Omental fat pad (tissue), 4 donors: ENCODE measurements around the gene SLC39A3. TPM values are rescaled to one million over a fixed set of nuclear protein-coding genes. Genes with fewer than 3 reads are reported as not detected.

Experiments
- ATAC-seq: fragments of 150-250 bp; one replicate; pipeline ENCODE4 v1.9.1; 2016; ENCODE audit warnings: mild to moderate bottlenecking, moderate library complexity; ENCODE audit not compliant: low FRiP score
- DNase-seq: peaks from one replicate; pipeline ENCODE4 v3.0.0-alpha.2; 2019; ENCODE audit warnings: low spot score
- total RNA-seq, 4 donors: library from RNA; depleted of rRNA; stranded (reverse); fragments of >200 nt; gene quantifications; one replicate each; pipeline ENCODE4 v1.1.0, GENCODE V29; 2016
- TF ChIP-seq, protein P1 (sequence below), 3 donors: fragments of 450-650 bp; IDR thresholded peaks; one replicate each; pipeline ENCODE4 v1.5.1; 2016 to 2017; ENCODE audit warnings: antibody characterized with exemption in 3 of 3, mild to moderate bottlenecking in 3 of 3, moderate library complexity in 2 of 3

SLC39A3 gene
- total RNA-seq, 4 donors from 2014 or later, result 26.0 to 38.0 (median 28.6) TPM

DNA sequence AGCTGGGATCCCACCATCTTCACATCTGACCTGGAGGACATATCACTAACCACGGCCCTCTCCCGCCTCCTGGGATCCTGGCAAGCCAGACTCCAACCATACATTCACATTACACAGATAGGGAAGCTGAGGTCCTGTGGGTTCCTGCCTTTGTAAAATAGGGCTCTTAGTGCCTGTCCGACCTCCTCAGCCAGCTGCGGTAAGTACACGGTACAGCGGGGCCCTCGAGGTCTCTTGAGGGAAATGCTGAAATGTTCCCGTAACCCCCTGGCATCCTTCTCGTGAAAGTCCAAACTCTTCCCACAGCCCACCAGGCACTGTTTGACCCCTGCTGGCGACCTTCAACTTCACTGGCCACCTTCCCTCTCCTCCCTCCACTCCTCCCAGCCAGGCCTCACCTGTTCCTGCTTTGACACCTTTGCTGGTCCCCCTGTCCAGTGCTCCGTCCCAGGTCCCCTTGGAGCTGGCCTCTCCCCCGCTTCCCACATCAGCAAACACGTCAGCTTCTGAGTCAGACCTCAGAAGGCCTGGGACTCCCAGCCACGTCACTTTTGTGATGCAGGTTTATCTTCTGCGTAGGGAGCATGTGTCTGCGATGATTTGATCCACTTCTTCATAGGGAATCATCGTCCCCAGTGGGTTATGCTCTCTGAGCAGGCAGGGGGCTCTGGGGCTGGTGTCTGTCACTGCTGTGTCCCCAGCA, 28.5 kb downstream of the SLC39A3 start:
- TF ChIP-seq, protein P1, sequence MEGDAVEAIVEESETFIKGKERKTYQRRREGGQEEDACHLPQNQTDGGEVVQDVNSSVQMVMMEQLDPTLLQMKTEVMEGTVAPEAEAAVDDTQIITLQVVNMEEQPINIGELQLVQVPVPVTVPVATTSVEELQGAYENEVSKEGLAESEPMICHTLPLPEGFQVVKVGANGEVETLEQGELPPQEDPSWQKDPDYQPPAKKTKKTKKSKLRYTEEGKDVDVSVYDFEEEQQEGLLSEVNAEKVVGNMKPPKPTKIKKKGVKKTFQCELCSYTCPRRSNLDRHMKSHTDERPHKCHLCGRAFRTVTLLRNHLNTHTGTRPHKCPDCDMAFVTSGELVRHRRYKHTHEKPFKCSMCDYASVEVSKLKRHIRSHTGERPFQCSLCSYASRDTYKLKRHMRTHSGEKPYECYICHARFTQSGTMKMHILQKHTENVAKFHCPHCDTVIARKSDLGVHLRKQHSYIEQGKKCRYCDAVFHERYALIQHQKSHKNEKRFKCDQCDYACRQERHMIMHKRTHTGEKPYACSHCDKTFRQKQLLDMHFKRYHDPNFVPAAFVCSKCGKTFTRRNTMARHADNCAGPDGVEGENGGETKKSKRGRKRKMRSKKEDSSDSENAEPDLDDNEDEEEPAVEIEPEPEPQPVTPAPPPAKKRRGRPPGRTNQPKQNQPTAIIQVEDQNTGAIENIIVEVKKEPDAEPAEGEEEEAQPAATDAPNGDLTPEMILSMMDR (IDR thresholded peaks at IDR 0.05), result no peak
- ATAC-seq (no peak), DNase-seq (no peak)

DNA sequence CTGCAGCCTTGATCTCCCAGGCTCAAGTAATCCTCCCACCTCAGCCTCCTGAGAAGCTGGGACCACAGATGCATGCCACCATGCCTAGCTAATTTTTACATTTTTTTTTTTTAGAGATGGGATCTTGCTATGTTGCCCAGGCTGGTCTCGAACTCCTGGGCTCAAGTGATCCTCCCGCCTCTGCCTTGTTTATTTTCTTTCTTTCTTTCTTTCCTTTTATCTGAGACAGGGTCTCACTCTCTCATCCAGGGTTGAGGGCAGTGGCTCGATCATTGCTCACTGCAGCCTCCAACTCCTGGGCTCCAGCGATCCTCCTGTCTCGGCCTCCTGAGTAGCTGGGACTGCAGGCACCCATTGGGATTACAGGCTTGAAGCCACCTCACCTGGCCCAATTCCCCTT, 33.6 kb downstream of the SLC39A3 start:
- ATAC-seq (no peak), DNase-seq (no peak)
- TF ChIP-seq, protein P1 (IDR thresholded peaks at IDR 0.05), result no peak

DNA sequence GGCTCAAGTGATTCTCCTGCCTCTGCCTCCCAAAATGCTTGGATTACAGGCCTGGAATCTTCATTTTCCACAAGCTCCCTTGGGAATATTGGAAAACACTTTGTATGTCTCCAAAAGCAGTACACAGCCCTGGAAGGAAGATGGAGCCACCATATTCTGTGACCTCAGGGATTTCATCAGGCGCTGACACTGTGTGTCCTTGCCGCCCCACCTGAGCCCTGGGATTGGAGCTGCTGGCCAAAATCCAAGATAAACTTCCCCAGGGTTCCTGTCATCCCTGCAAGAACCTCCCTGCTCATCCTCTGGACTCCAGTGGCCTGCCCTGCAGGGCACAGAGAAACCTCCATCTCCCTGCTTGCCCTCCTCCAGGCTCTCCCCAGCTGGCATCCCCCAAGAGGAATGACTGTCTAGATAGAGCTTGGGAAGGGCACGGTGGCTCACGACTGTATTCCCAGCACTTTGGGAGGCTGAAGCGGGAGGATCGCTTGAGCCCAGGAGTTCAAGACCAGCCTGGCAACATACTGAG, 36.1 kb downstream of the SLC39A3 start:
- ATAC-seq, result no peak
- TF ChIP-seq, protein P1 (IDR thresholded peaks at IDR 0.05), result no peak

DNA sequence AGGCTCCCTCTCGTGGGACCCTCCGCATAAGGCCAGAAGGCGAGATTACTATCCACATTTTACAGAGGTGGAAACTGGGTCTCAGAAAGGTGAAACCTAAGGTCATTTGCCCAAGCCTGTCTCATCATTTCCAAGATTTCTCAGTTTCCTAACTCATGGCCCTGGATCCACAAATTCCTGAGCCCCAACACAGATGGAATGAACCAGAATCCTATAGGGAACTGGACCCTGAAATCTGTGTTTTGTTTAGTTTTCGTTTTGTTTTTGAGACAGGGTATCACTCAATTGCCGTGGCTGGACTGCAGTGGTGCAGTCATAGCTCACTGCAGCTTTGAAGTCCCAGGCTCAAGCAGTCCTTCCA, 36.8 kb downstream of the SLC39A3 start:
- no peak for DNase-seq
- ATAC-seq, result no peak

More for the DNA sequence above, 36.1 kb downstream of the SLC39A3 start:
- DNase-seq, result no peak

DNA sequence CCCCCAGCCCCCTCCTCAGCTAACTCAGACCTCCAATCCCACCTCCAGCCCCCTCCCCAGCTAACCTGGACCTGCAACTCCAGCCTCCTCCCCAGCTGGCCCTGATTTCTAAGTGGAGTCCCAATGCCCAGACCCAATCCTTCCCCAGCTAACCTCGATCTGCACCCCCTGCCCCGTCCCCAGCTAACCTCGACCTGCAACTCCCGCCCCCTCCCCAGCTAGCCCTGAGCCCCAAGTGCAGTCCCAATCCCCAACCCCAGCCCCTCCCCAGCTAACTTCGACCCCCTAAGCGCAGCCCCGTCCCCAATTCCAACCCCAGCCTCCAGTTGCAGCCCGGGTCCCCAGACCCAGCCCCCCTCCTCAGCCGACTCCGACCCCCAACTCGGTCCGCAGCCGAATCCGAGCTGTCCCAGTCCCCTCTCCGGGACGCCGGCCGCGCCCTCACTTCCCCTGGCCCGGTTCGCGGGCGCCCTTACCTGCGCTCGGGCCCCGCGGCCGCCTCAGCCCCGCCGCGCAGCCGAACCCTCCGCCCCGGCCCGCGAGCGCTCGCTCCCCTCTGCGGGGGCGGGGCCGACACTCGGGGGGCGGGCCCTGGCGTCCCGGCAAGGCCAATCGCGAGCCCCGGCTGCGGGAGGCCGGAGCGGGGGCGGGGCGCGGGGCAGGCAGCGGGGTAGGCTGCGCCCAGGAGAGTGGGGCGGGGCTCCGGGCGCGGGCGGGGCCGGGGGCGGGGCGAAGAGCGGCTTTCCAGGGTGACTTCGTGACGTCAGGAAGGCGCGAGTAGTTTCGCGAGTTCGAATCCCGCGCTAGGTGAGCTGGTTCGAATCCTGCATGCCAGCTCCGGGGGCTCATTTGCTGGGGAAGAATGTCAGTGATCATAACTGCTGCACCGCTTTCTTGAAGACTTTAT, 37.4 kb downstream of the SLC39A3 start, which contains the start of gene GNG7:
Gene GNG7, minus strand, starts transcription at position 525 of the 907 bp plus-strand sequence. CDS start 182,006 bp downstream, outside the sequence.
- ATAC-seq, result peak; percentile 99

More for the DNA sequence above, 36.8 kb downstream of the SLC39A3 start:
- TF ChIP-seq, protein P1 (IDR thresholded peaks at IDR 0.05), result no peak

DNA sequence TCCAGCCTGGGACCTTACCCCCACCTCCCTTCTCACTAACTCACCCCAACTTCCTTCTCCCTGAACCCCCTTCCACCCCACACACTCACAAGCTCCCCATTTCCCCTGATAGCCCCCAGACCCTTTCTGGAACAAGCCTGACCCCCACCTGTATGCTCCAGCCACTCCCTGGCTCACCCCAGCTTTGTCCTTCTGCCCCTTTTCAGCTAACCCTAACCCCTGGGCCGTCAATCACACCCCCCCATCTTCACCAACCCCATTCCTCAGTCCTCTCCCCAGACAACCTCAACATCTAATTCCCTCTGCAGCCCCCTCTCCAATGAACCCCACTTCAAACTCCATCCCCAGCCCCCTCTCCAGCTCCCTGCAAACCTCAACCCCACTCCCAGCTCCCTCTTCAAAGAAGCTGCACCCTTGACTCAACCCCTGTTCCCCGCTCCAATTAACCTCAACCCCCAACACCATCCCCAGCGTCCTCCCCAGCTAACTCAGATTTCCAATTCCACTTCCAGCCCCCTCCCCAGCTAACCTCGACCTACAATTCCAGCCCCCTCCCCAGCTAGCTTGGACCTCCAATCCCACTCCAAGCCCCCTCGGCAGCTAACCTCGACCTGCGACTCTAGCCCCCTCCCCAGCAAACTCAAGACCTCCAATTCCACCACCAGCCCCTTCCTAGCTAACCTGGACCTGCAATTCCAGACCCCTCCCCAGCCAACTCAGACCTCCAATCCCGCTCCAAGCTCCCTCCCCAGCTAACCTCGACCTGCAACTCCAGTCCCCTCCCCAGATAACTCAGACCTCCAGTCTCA, 38.3 kb downstream of the SLC39A3 start:
- ATAC-seq (no peak), DNase-seq (no peak)
- TF ChIP-seq, protein P1 (IDR thresholded peaks at IDR 0.05), result no peak

More for the DNA sequence above, 37.4 kb downstream of the SLC39A3 start, which contains the start of gene GNG7:
- peak; percentile 80 for DNase-seq
- TF ChIP-seq, protein P1 (IDR thresholded peaks at IDR 0.05), result no peak
